ENCODE results near the gene TRIM33.

DNA sequence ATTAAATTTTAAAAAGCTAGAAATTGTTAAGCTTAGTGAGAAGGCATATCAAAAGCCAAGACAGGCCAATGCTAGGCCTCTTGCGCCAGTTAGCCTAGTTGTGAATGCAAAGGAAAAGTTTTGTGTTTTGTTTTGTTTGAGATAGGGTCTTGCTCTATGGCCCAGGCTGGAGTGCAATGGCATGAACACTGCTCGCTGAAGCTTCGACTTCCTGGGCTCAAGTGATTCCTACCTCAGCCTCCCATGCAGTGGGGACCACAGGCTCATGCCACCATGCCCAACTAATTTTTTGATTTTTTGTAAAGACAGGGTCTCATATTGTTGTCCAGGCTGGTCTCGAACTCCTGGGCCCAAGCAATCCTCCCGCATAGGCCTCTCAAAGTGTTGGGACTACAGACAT lies 40.3 kb downstream of the TRIM33 start:
- TF ChIP-seq CTCF (conservative IDR thresholded peaks at IDR 0.05) (no peak), ZFX (IDR thresholded peaks at IDR 0.05) (no peak)
